ENCODE results near the gene EVL.
"Not testable (repeated sequence)": the region's sequence is repeated elsewhere in the genome, so short reads cannot be mapped to it uniquely, and the experiment has no call there.

Gene EVL

GRCh38 chr14:100149851-100150611 lies 84.8 kb downstream of the EVL start:
- DNase-seq: no peak

- peak; percentile 8 for DNase-seq
Observed at GRCh38 chr14:100150932-100151587, 85.8 kb downstream of the EVL start.

- DNase-seq: no peak
Observed at GRCh38 chr14:100152091-100152490, 86.9 kb downstream of the EVL start.

- no peak for DNase-seq
Observed at GRCh38 chr14:100153560-100153959, 88.3 kb downstream of the EVL start.

- DNase-seq: no peak
Observed at GRCh38 chr14:100155049-100155621, 89.9 kb downstream of the EVL start.

- DNase-seq: no peak
Observed at GRCh38 chr14:100155756-100156616, 90.8 kb downstream of the EVL start.

GRCh38 chr14:100156776-100157175 lies 91.6 kb downstream of the EVL start:
- no peak for DNase-seq

GRCh38 chr14:100157548-100158232 lies 92.5 kb downstream of the EVL start:
- not testable (repeated sequence) for DNase-seq

GRCh38 chr14:100158566-100159093 lies 93.4 kb downstream of the EVL start:
- DNase-seq: no peak

- no peak for DNase-seq
Observed at GRCh38 chr14:100159094-100159864, 94.1 kb downstream of the EVL start, which contains the start of gene DEGS2. Gene DEGS2, minus strand, starts transcription at chr14:100159645. Its CDS starts 58 bp downstream, at chr14:100159587.

- DNase-seq: no peak
Observed at GRCh38 chr14:100159865-100160533, 94.8 kb downstream of the EVL start.

GRCh38 chr14:100160534-100160916 lies 95.3 kb downstream of the EVL start:
- DNase-seq: no peak

GRCh38 chr14:100165376-100165775 lies 100.2 kb downstream of the EVL start:
- DNase-seq: no peak

GRCh38 chr14:100165831-100166440 lies 100.7 kb downstream of the EVL start:
- DNase-seq: no peak

GRCh38 chr14:100168506-100168905 lies 103.3 kb downstream of the EVL start:
- no peak for DNase-seq

GRCh38 chr14:100170880-100171279 lies 105.7 kb downstream of the EVL start:
- DNase-seq: no peak

- DNase-seq: no peak
Observed at GRCh38 chr14:100172811-100173210, 107.6 kb downstream of the EVL start.

- no peak for DNase-seq
Observed at GRCh38 chr14:100173353-100173752, 108.1 kb downstream of the EVL start.

GRCh38 chr14:100176811-100177327 lies 111.6 kb downstream of the EVL start:
- no peak for DNase-seq

- no peak for DNase-seq
Observed at GRCh38 chr14:100178691-100179090, 113.5 kb downstream of the EVL start.
